H1 (cell line): ENCODE data around the gene HNRNPU. TPM values are rescaled to one million over a fixed set of nuclear protein-coding genes. Genes with fewer than 3 reads are reported as not detected.

Source experiments
- polyA plus RNA-seq, 7 experiments: library from polyadenylated mRNA; depleted of rRNA in 3 of 7; stranded (reverse) in 5 of 7; unstranded in 2 of 7; fragments of >200 nt in 5 of 7; fragments of 200-250 nt in 2 of 7; gene quantifications; 1 replicate in 5 of 7; 2 replicates in 1 of 7; 4 replicates in 1 of 7; pipeline versions ENCODE4 v1.2.1 to v1.2.3, GENCODE V29; 2011 to 2013; ENCODE audit warnings: missing spikeins in 2 of 7, mixed read lengths in 2 of 7
- total RNA-seq: library from RNA; stranded (reverse); fragmentation: NEBNext Ultra II Directional; extraction: Animal tissue kit (Norgen Biotek cat#: 25700); gene quantifications from 2 replicates; pipeline ENCODE4 v1.2.1, GENCODE V29; 2021
- TF ChIP-seq, protein P1 (sequence below): IDR thresholded peaks from 2 replicates; pipeline ENCODE4 v1.6.1; 2012; ENCODE audit warnings: inconsistent platforms

HNRNPU gene
- total and polyA plus RNA-seq, 2 of the 8 experiments (the other 6 are each of a cell fraction or from before 2014, with no cell fraction given) = 95.6 to 606 TPM

GRCh38 chr1:244866355-244866754 is 2.0 kb upstream of the HNRNPU start (continued):
- TF ChIP-seq, protein P1, sequence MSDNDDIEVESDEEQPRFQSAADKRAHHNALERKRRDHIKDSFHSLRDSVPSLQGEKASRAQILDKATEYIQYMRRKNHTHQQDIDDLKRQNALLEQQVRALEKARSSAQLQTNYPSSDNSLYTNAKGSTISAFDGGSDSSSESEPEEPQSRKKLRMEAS = no peak
- TF ChIP-seq, all 59 proteins: peak for 0
